ENCODE results near the gene OR52J3.

DNA sequence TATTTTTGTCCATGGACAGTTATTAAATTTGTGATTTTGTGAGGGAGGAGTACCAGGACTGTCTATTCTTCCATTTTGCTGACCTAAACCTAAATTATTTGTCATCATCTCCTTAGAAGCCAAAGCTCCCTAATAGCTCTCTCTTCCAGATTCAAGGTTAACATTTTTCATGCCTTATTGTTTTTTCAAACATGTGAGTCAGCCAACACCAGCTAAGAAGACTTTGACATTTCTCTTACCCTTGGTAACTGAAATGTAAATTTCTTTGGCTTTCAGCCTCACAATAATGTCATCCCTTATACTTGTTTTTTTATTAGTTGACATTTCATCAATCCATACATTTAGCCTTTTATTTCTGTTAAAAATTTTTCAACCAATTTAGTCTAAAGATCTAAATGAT is 42.2 kb downstream of the OR52J3 start:
- TF ChIP-seq, protein P1, sequence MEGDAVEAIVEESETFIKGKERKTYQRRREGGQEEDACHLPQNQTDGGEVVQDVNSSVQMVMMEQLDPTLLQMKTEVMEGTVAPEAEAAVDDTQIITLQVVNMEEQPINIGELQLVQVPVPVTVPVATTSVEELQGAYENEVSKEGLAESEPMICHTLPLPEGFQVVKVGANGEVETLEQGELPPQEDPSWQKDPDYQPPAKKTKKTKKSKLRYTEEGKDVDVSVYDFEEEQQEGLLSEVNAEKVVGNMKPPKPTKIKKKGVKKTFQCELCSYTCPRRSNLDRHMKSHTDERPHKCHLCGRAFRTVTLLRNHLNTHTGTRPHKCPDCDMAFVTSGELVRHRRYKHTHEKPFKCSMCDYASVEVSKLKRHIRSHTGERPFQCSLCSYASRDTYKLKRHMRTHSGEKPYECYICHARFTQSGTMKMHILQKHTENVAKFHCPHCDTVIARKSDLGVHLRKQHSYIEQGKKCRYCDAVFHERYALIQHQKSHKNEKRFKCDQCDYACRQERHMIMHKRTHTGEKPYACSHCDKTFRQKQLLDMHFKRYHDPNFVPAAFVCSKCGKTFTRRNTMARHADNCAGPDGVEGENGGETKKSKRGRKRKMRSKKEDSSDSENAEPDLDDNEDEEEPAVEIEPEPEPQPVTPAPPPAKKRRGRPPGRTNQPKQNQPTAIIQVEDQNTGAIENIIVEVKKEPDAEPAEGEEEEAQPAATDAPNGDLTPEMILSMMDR (conservative IDR thresholded peaks at IDR 0.05; ENCODE audit: low read length), result no peak
- TF ChIP-seq EZH2phosphoT487 (IDR thresholded peaks at IDR 0.05; ENCODE audit: borderline replicate concordance, low read depth, low read length), result no peak
